ENCODE data around the gene AK8. TPM values are rescaled to one million over a fixed set of nuclear protein-coding genes. Genes with fewer than 3 reads are reported as not detected.

The AK8 gene
- total RNA-seq, 4 donors from 2014 or later = 1.4 to 3.7 (median 1.8) TPM

- Histone ChIP-seq H3K9me3 (no peaks in the 10 kb centered on the region), H3K27me3 (no peaks in the 10 kb centered on the region), H3K4me1 (peaks cover 5% of the 10 kb centered on the region), H3K36me3 (no peaks in the 10 kb centered on the region), H3K4me3 (no peak overlapping the region), H3K27ac (no peak overlapping the region)
- no peak for DNase-seq (ENCODE audit: low spot score in 2 of 2)
- 83% methylated on average over 9 of the region's 9 CpGs for WGBS
- TF ChIP-seq, protein P1, sequence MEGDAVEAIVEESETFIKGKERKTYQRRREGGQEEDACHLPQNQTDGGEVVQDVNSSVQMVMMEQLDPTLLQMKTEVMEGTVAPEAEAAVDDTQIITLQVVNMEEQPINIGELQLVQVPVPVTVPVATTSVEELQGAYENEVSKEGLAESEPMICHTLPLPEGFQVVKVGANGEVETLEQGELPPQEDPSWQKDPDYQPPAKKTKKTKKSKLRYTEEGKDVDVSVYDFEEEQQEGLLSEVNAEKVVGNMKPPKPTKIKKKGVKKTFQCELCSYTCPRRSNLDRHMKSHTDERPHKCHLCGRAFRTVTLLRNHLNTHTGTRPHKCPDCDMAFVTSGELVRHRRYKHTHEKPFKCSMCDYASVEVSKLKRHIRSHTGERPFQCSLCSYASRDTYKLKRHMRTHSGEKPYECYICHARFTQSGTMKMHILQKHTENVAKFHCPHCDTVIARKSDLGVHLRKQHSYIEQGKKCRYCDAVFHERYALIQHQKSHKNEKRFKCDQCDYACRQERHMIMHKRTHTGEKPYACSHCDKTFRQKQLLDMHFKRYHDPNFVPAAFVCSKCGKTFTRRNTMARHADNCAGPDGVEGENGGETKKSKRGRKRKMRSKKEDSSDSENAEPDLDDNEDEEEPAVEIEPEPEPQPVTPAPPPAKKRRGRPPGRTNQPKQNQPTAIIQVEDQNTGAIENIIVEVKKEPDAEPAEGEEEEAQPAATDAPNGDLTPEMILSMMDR (IDR thresholded peaks at IDR 0.05) = no peak
- TF ChIP-seq POLR2AphosphoS5 (IDR thresholded peaks at IDR 0.05) (no peak), POLR2A (IDR thresholded peaks at IDR 0.05) (no peak), EP300 (IDR thresholded peaks at IDR 0.05) (no peak)
Observed at GRCh38 chr9:132832171-132832881, 45.8 kb downstream of the AK8 start.

DNA sequence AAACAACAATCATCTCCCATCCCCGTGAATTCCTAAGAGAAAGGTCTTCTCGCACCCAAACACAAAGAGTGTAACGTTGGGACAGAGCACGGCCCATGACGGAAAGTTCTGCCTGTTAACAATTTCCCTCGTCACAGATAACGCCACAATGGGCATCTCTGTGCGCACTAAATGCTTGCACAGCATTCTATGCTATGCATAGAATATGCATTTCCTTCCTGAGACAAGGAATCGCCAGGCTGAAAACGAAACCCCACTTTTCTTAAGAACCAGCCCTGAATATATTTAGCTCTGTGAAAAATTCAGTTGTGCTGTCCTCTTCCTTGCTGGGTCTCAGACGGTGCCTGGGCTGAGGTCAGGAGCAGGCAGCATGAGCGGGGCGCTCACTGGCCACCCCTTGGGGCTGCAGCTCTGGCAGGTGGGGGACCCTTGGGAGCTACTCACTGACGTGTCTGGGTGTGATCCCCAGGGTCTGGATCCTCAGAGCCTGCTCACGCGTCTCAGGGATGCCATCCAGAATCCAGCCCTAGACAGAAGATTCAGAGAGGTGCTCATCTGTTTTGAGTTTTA, 49.8 kb downstream of the AK8 start:
- 86% methylated on average over 16 of the region's 16 CpGs for WGBS
- no peak for DNase-seq (ENCODE audit: low spot score in 2 of 2)
- Histone ChIP-seq H3K36me3 (no peaks in the 10 kb centered on the region), H3K9me3 (no peaks in the 10 kb centered on the region), H3K4me1 (no peaks in the 10 kb centered on the region), H3K27me3 (no peaks in the 10 kb centered on the region), H3K4me3 (no peak overlapping the region), H3K27ac (no peak overlapping the region)
- TF ChIP-seq EP300 (IDR thresholded peaks at IDR 0.05) (no peak), POLR2AphosphoS5 (IDR thresholded peaks at IDR 0.05) (no peak), POLR2A (IDR thresholded peaks at IDR 0.05) (no peak)
- TF ChIP-seq, protein P1 (IDR thresholded peaks at IDR 0.05) = no peak

- DNase-seq (ENCODE audit: low spot score in 2 of 2) = no peak
- WGBS = no CpG with 5 or more reads among the region's 5 CpGs
Observed at GRCh38 chr9:132827366-132827765, 50.7 kb downstream of the AK8 start.

DNA sequence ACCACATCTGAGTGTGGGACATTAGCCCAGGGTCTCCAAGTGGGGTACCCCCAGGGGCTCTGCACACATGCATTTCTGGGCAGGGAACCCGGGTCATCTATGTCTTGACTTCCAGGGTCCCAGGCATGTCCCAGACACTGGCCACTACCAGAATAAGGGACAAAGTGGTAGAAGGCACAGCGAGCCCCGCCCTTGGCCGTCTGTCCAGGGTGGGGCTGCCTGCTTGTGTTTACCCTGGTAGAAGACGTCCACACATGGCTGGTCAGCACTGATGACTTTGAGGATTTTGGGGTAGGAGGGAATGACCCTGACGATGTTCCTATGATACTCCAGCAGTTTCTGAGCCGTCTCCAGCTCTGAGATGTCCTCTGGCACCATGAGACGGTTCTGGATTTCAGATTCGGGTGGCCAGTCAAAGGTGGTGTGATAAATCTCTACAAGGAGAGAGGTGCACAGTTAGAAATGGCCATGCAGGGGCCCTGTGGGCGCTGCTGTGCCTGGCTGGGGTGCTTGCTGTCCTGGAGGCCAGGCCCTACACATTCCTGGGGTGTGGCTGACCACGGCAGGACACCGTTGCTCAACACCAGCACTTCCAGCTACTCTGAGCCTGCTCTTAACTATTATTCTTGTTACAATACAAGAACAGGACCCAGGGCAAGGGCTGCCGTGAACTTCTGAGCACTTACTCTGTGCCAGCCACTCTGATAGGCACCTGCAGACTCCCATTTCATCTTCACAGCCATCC, 51.3 kb downstream of the AK8 start:
- WGBS = 88% methylated on average over 10 of the region's 13 CpGs
- Histone ChIP-seq H3K4me1 (no peaks in the 10 kb centered on the region), H3K27me3 (no peaks in the 10 kb centered on the region), H3K9me3 (no peaks in the 10 kb centered on the region), H3K36me3 (no peaks in the 10 kb centered on the region), H3K27ac (no peak overlapping the region), H3K4me3 (no peak overlapping the region)
- DNase-seq (ENCODE audit: low spot score in 2 of 2) = no peak
- TF ChIP-seq POLR2A (IDR thresholded peaks at IDR 0.05) = no peak
- TF ChIP-seq EP300 (IDR thresholded peaks at IDR 0.05) = no peak
- no peak for TF ChIP-seq POLR2AphosphoS5 (IDR thresholded peaks at IDR 0.05)
- TF ChIP-seq, protein P1 (IDR thresholded peaks at IDR 0.05) = no peak

More at GRCh38 chr9:132827366-132827765, 50.7 kb downstream of the AK8 start:
- Histone ChIP-seq H3K36me3 (no peaks in the 10 kb centered on the region), H3K9me3 (no peaks in the 10 kb centered on the region), H3K4me1 (no peaks in the 10 kb centered on the region), H3K27me3 (no peaks in the 10 kb centered on the region), H3K4me3 (no peak overlapping the region), H3K27ac (no peak overlapping the region)
- TF ChIP-seq, protein P1 (IDR thresholded peaks at IDR 0.05) = no peak
- TF ChIP-seq EP300 (IDR thresholded peaks at IDR 0.05) = no peak

GRCh38 chr9:132826131-132826530, 52.0 kb downstream of the AK8 start:
- H3K27ac ChIP-seq = no peak overlapping the region
- no peaks in the 10 kb centered on the region for H3K4me1 ChIP-seq
- no peaks in the 10 kb centered on the region for H3K36me3 ChIP-seq
- H3K4me3 ChIP-seq = no peak overlapping the region
- 95% methylated on average over 12 of the region's 12 CpGs for WGBS
- H3K9me3 ChIP-seq = no peaks in the 10 kb centered on the region
- H3K27me3 ChIP-seq = no peaks in the 10 kb centered on the region
- no peak for DNase-seq (ENCODE audit: low spot score in 2 of 2)
- TF ChIP-seq, protein P1 (IDR thresholded peaks at IDR 0.05) = no peak
- TF ChIP-seq EP300 (IDR thresholded peaks at IDR 0.05) = no peak
- TF ChIP-seq POLR2AphosphoS5 (IDR thresholded peaks at IDR 0.05) = no peak
- TF ChIP-seq POLR2A (IDR thresholded peaks at IDR 0.05) = no peak
